ENCODE data around the gene GNA15.
A peak's percentile ranks its signal among the peaks of the same experiment; 100 is the strongest.

The GNA15 gene

GRCh38 chr19:3178377-3178972 lies 42.6 kb downstream of the GNA15 start, which contains the start of gene S1PR4:
Gene S1PR4 (plus strand): TSS chr19:3178769. CDS start chr19:3178793, 24 bp downstream.
- no peak for DNase-seq (ENCODE audit: low read depth)
- TF ChIP-seq CTCF (conservative IDR thresholded peaks at IDR 0.05; ENCODE audit: low read depth, low read length), result no peak
- no peak within 1 kb of the TSS for H3K4me3 ChIP-seq (ENCODE audit: low read length)

GRCh38 chr19:3178973-3179738 lies 43.3 kb downstream of the GNA15 start:
- H3K4me3 ChIP-seq (ENCODE audit: low read length), result no peak overlapping the region
- no peak for TF ChIP-seq CTCF (conservative IDR thresholded peaks at IDR 0.05; ENCODE audit: low read depth, low read length)
- DNase-seq (ENCODE audit: low read depth), result no peak

- TF ChIP-seq CTCF (conservative IDR thresholded peaks at IDR 0.05; ENCODE audit: low read depth, low read length), result no peak
- H3K4me3 ChIP-seq (ENCODE audit: low read length), result no peak overlapping the region
- no peak for DNase-seq (ENCODE audit: low read depth)
Measured at GRCh38 chr19:3179739-3180293, 44.0 kb downstream of the GNA15 start.

GRCh38 chr19:3183721-3184641 lies 48.1 kb downstream of the GNA15 start:
- DNase-seq (ENCODE audit: low read depth), result no peak
- no peak overlapping the region for H3K4me3 ChIP-seq (ENCODE audit: low read length)
- TF ChIP-seq CTCF (conservative IDR thresholded peaks at IDR 0.05; ENCODE audit: low read depth, low read length), result no peak

GRCh38 chr19:3184847-3185460 lies 49.1 kb downstream of the GNA15 start:
- no peak for DNase-seq (ENCODE audit: low read depth)
- no peak for TF ChIP-seq CTCF (conservative IDR thresholded peaks at IDR 0.05; ENCODE audit: low read depth, low read length)
- peak overlapping the region; percentile 68 for H3K4me3 ChIP-seq (ENCODE audit: low read length)

GRCh38 chr19:3185461-3186159 lies 49.8 kb downstream of the GNA15 start, which contains the start of gene NCLN:
Gene NCLN (plus strand): TSS chr19:3185930. CDS start chr19:3186031, 101 bp downstream.
- no peak for TF ChIP-seq CTCF (conservative IDR thresholded peaks at IDR 0.05; ENCODE audit: low read depth, low read length)
- peak within 1 kb of the TSS; percentile 82 for H3K4me3 ChIP-seq (ENCODE audit: low read length)
- peak; percentile 80 for DNase-seq (ENCODE audit: low read depth)

Data from retinal pigment epithelial cell (primary cell).